Mucosa of rectum (tissue), 2 donors: ENCODE results near the gene BICDL1.
"Not testable (repeated sequence)": the region's sequence is repeated elsewhere in the genome, so short reads cannot be mapped to it uniquely, and the experiment has no call there.

Experiments used
- H3K27ac ChIP-seq, 2 donors: one replicate each; pipeline ENCODE4 v1.7.0; 2013; ENCODE audit warnings: inconsistent platforms in 2 of 2, low read depth in 2 of 2, low read length in 2 of 2
- H3K27me3 ChIP-seq, 2 donors: one replicate each; pipeline ENCODE4 v1.7.0; 2013; ENCODE audit warnings: low read length in 2 of 2; ENCODE audit not compliant: control insufficient read depth in 2 of 2, insufficient read depth in 2 of 2
- H3K36me3 ChIP-seq, 2 donors: one replicate each; pipeline ENCODE4 v1.7.0; 2013; ENCODE audit warnings: low read length in 2 of 2; ENCODE audit not compliant: control insufficient read depth in 2 of 2, insufficient read depth in 2 of 2
- H3K4me1 ChIP-seq, 2 donors: one replicate each; pipeline ENCODE4 v1.7.0; 2013; ENCODE audit warnings: low read length in 2 of 2, mild to moderate bottlenecking in 1 of 2; ENCODE audit not compliant: control insufficient read depth in 2 of 2, insufficient read depth in 2 of 2
- H3K4me3 ChIP-seq, 2 donors: one replicate each; pipeline ENCODE4 v1.7.0; 2013; ENCODE audit warnings: low read length in 2 of 2
- H3K9ac ChIP-seq, 2 donors: one replicate each; pipeline ENCODE4 v1.7.0; 2013; ENCODE audit warnings: low read length in 2 of 2, low read depth in 1 of 2, mild to moderate bottlenecking in 1 of 2
- H3K9me3 ChIP-seq, 2 donors: one replicate each; pipeline ENCODE4 v1.7.0; 2013; ENCODE audit warnings: low read length in 2 of 2; ENCODE audit not compliant: control insufficient read depth in 2 of 2
- donor health status: healthy.
- donor health status: Normal muscosa, but diverticular disease.

BICDL1 gene

DNA sequence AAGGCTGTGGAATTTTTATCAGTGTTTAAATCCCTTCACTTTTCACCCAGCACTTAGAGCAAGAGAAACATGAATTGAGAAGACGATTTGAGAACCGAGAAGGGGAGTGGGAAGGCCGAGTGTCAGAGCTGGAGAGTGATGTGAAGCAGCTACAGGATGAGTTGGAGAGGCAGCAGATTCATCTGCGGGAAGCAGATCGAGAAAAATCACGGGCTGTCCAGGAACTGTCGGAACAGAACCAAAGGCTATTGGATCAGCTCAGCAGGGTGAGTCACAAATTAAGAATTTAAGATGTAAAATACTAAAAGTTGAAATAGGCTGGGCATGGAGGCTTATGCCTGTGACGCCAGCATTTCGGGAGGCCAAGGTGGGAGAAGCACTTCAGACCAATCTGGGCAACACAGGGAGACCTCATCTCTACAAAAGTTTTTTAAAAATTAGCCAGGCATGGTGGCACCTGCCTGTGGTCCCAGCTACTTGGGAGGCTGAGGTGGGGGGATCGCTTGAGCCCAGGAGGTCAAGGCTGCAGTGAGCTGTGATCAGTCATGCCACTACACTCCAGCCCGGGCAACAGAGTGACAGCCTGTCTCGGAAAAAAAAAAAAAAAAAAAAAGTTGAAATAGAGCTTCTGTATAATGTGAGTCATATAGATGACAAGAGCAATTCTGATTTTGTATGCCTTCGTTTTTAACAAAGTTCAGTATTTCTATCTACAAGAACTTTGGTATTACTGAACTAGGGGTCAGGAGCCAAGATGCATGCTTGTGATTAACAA lies 9.6 kb downstream of the BICDL1 start:
- H3K27me3 ChIP-seq, result no peaks in the 10 kb centered on the region
- H3K27ac ChIP-seq, result no peak overlapping the region
- H3K9ac ChIP-seq, result no peak overlapping the region
- no peaks in the 10 kb centered on the region for H3K9me3 ChIP-seq
- H3K4me3 ChIP-seq, result no peak overlapping the region
- no peaks in the 10 kb centered on the region for H3K36me3 ChIP-seq
- no peaks in the 10 kb centered on the region for H3K4me1 ChIP-seq

DNA sequence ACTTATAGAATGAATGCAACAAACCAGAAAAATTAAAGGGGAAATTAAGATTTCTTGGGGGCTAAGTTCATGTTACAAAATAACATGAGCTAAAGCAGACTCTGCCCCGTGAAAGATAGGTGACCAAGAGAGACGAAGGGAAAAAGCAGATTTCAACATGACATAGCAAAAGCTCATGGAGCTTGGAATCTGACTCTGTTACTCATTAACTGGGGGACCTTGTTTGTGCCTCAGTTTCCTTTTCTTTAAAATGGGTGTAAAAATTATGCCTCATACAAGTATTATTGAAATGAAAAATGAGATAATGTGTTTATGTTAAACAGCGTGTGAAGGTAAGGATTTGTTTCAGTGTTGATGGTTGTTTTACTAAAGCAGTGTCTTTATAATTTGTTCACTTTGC lies 11.5 kb downstream of the BICDL1 start:
- H3K36me3 ChIP-seq, result no peaks in the 10 kb centered on the region
- H3K27ac ChIP-seq, result no peak overlapping the region
- H3K9ac ChIP-seq, result no peak overlapping the region
- no peaks in the 10 kb centered on the region for H3K9me3 ChIP-seq
- no peaks in the 10 kb centered on the region for H3K27me3 ChIP-seq
- no peak overlapping the region for H3K4me3 ChIP-seq
- H3K4me1 ChIP-seq, result no peaks in the 10 kb centered on the region

DNA sequence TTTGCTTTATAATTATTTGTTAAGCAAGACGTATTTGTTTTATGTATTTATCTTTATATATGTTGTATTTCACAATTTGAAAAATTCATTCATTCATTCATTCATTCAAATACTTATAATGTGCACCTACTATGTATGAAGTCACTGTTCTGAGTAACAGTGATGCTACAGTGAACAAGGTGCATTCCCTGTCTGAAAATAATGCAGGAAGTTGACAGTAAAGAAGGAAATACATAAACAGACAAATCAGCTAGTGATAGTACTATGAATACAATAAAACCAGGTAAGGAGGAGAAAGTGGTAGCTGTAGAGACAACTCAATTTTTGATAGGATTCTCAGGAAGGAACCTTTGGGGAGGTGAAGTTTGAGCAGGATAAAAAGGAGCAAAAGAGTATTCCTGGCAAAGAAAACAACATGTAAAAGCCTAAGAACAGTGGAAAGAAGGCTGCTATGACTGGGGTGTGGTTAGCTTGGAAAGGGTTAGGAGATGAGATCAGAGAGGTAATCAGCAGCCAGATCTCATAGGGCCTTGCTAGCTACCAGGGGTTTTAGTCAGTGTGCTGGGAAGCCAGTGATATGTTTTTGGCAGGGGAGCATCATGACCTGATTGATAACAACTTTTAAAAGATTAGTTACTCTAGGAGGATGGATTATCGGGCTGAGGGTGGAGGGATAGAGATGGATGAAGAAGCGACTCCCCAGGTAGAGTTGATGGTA lies 17.4 kb downstream of the BICDL1 start:
- no peaks in the 10 kb centered on the region for H3K27me3 ChIP-seq
- H3K4me3 ChIP-seq, result no peak overlapping the region
- no peak overlapping the region for H3K9ac ChIP-seq
- H3K4me1 ChIP-seq, result no peaks in the 10 kb centered on the region
- H3K36me3 ChIP-seq, result no peaks in the 10 kb centered on the region
- H3K27ac ChIP-seq, result no peak overlapping the region
- no peaks in the 10 kb centered on the region for H3K9me3 ChIP-seq

DNA sequence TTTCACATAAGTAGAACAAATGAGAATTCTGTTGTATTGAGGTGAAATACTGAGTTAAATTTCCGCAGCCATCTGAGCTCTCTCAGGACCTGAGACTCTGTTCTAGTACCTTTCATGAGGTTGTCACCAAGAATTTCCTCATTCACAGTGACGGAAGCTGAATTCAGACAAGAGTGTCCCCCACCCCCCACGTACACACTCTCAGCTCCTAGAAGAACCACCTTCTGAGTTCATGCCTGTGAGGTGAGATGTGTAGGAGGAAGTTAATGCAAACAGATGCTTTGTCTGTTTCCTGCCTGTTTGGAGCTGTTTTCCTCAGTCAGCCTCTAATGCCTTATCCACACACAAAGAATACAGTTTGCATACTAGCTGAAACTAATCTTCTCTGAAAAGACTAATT lies 18.2 kb downstream of the BICDL1 start:
- H3K9me3 ChIP-seq, result no peaks in the 10 kb centered on the region
- H3K27ac ChIP-seq, result no peak overlapping the region
- H3K27me3 ChIP-seq, result no peaks in the 10 kb centered on the region
- H3K4me1 ChIP-seq, result no peaks in the 10 kb centered on the region
- H3K4me3 ChIP-seq, result no peak overlapping the region
- no peak overlapping the region for H3K9ac ChIP-seq
- no peaks in the 10 kb centered on the region for H3K36me3 ChIP-seq

DNA sequence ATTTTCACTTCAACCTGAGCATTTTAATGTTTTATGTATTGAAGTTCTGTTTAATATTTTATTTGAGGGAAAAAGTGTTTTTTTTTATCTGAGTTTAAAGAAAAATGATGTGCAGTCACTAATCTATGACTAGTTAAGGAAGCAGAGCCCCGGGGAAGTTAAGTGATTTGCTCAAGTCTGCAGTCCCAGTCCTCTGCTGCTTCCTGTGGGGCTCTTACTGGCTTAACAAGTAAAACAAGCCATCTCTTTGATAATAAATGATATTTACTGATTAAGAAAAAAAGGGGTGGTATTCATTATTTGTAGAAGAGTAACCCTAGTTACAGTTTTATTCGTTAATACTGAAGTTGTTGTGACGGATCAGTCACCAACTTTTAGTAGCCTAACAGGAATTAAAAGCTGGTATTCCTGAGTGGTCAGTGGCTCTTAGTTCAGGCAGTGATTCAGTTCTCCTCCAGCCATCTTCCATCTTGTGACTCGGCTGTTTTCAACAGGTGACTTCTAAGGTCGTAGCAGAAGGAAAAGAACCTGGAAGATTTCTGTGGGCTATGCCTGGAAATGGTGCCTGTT lies 21.7 kb downstream of the BICDL1 start:
- Histone ChIP-seq H3K9me3 (no peaks in the 10 kb centered on the region), H3K4me3 (no peak overlapping the region), H3K27ac (no peak overlapping the region), H3K4me1 (no peaks in the 10 kb centered on the region), H3K36me3 (no peaks in the 10 kb centered on the region), H3K27me3 (no peaks in the 10 kb centered on the region), H3K9ac (no peak overlapping the region)

DNA sequence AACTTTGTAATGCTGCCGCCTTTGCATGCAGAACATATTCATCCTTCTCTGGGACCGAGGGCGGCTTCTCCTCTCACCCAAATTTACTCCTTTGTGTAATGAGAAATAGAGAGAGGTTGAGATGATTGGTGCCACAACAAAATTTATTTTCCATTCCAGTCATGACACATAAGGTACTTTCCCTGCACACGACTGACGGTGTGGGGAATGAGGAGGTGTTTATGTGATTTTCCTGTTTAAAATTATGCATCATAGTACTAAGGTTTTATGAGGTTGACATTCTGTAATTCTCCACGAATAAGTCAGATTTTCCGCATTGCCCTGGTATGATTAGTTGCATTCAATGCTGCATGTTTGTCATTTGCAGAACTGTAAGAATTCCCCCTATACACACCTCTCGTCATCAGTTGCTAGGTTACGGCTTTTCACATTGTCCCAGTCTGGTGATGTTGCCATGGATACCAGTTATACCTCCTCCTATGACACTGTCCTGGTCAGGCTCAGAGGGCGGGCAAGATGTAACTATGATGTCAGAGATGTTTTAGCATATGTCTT lies 23.1 kb downstream of the BICDL1 start:
- Histone ChIP-seq H3K27me3 (no peaks in the 10 kb centered on the region), H3K4me1 (no peaks in the 10 kb centered on the region), H3K9me3 (no peaks in the 10 kb centered on the region), H3K27ac (no peak overlapping the region), H3K36me3 (no peaks in the 10 kb centered on the region), H3K4me3 (no peak overlapping the region), H3K9ac (no peak overlapping the region)

DNA sequence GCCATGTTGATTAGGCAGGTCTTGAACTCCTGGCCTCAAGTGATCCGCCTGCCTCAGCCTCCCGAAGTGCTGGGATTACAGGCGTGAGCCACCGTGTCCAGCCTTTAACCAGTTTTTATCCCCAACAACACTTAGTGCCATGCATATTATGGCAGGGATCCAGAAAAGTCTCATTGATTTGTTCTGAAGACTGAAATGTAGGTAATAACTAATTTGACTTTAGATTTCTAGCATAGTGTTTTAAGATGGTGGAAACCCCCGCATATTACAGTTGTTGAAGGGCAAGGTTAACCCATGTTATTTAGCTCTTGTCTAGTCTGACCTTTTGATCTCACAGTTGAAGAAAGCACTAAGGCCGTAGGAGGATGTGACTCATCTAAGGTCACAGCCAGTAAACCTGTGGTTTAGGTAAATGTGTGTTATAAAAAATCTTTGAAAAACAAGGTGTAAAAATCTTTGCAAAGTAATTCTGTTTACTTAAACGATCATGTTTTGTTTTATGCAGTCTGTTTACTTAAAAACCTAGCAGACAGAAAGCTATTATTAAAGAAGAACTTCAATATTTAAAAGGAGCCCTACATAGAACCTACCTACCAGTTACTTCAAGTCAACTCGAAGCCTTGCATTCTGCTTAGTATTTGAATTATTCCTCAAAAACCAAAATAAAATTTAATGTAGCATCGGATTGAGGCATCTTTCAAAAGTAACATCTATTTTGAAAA lies 24.8 kb downstream of the BICDL1 start:
- Histone ChIP-seq H3K9ac (no peak overlapping the region), H3K9me3 (no peaks in the 10 kb centered on the region), H3K36me3 (no peaks in the 10 kb centered on the region), H3K27ac (no peak overlapping the region), H3K4me3 (no peak overlapping the region), H3K27me3 (no peaks in the 10 kb centered on the region), H3K4me1 (no peaks in the 10 kb centered on the region)

DNA sequence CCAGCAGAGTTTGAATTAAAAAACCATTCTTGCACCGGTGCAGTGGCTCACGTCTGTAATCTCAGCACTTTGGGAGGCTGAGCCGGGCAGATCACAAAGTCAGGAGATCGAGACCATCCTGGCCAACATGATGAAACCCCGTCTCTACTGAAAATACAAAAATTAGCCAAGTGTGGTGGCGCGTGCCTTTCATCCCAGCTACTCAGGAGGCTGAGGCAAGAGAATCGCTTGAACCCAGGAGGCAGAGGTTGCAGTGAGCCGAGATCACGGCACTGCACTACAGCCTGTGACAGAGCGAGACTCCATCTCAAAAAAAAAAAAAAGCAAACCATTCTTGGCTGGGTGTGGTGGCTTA lies 25.3 kb downstream of the BICDL1 start:
- not testable (repeated sequence) for H3K9me3 ChIP-seq, H3K36me3 ChIP-seq, H3K27me3 ChIP-seq, H3K4me1 ChIP-seq, H3K27ac ChIP-seq, H3K4me3 ChIP-seq, H3K9ac ChIP-seq

DNA sequence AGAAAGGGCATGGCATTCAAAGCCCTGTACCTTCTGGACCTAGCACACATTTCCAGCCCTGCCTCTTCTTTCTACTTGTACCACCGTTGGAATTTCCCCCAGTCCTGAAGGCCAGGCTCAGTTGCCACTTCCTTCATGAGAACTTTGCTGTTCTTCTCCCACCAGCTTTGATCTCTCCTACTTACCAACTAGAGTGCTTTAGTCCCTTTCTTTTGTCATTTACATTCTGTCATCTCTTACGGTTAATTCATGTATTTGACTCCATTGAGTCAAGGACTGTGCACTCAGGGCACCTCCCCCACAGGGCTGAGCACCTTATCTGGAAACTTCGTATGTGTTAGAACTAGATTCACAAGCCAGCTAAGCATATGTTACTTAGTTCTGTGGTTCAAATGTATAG lies 26.3 kb downstream of the BICDL1 start:
- Histone ChIP-seq H3K4me3 (no peak overlapping the region), H3K4me1 (no peaks in the 10 kb centered on the region), H3K27ac (no peak overlapping the region), H3K27me3 (no peaks in the 10 kb centered on the region), H3K9ac (no peak overlapping the region), H3K9me3 (no peaks in the 10 kb centered on the region), H3K36me3 (no peaks in the 10 kb centered on the region)

DNA sequence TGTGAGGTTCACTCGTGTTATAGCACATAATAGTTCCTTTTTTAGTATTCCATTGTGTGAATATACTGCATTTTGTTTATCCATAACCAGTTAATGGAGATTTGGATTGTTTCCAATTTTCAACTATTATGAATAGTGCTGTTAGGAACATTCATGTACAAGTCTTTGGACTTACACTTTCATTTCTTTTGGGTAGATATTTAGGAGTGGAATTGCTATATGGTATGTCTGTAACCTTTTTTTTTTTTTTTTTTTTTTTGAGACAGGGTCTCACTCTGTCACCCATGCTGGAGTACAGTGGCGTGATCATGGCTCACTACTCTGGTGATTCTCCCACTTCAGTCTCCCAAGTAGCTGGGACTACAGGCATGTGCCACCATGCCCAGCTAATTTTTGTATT lies 27.2 kb downstream of the BICDL1 start:
- not testable (repeated sequence) for H3K36me3 ChIP-seq, H3K4me3 ChIP-seq

More for the DNA sequence above, 27.2 kb downstream of the BICDL1 start:
- not testable (repeated sequence) for H3K9me3 ChIP-seq, H3K27ac ChIP-seq, H3K9ac ChIP-seq, H3K27me3 ChIP-seq, H3K4me1 ChIP-seq
